ENCODE data around the gene TMEM60. TPM values are rescaled to one million over a fixed set of nuclear protein-coding genes. Genes with fewer than 3 reads are reported as not detected.
A peak's percentile ranks its signal among the peaks of the same experiment; 100 is the strongest.

TMEM60 gene
- total RNA-seq, 2 donors from 2014 or later: 18.3 to 20.3 TPM

DNA sequence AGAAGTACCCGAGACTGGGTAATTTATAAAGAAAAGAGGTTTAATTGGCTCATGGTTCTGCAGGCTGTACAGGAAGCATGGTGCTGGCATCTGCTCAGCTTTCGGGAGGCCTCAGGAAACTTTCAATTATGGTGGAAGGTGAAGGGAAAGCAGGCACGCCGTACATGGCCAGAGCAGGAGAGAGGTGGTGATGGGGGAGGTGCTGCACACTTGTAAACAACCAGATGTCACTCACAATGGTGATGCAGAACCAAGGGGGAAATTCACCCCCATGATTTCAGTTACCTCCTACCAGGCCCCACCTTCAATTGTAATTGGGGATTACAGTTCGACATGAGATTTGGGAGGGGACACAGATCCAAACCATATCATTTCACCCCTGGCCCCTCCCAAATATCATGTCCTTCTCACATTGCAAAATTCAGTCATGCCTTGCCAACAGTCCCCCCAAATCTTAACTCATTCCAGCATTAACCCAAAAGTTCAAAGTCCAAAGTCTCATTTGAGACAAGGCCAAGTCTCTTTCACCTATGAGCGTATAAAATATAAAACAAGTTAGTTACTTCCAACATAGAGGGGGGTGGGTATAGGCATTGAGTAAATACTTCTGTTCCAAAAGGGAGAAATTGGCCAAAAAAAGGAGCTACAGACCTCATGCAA lies 51.9 kb downstream of the TMEM60 start:
- ATAC-seq (peak; percentile 39), DNase-seq (no peak)
- intact Hi-C loops (cut with DNase I, micrococcal nuclease): no loop called here

DNA sequence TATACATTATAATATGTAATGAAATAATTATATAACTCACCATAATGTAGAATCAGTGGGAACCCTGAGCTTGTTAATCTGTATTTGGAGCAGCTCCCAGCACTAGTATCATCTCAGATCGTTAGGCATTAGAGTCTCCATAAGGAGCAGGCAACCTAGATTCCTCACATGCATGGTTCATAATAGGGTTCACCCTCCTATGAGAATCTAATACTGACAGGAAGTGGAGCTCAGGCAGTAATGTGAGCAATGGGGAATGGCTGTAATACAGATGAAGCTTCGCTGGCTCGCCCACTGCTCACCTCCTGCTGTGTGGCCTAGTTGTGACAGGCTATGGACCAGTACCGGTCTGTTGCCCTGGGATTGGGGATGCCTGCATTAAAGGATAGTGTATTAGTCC lies 52.5 kb downstream of the TMEM60 start:
- ATAC-seq: no peak
- intact Hi-C loops (cut with DNase I, micrococcal nuclease): no loop called here

More for the DNA sequence above, 52.5 kb downstream of the TMEM60 start:
- no peak for DNase-seq

Other genes with a start within 250 kb of the TMEM60 start
- gene RSBN1L, start 102.0 kb downstream of the TMEM60 start, total RNA-seq: 10 to 100 TPM; 20.8 to 22.5 TPM
- 10 to 100 TPM; 10.6 to 11.3 TPM for gene PHTF2, start 339 bp upstream of the TMEM60 start, total RNA-seq

All from left colon (tissue), 2 donors.